IPS DF 19.7 (cell line): ENCODE data around the gene GNG12.
"Not testable (repeated sequence)": the region's sequence is repeated elsewhere in the genome, so short reads cannot be mapped to it uniquely, and the experiment has no call there.

ENCODE experiments used
- DNase-seq: peaks from one replicate; pipeline ENCODE4 v3.0.0-alpha.2; 2013; ENCODE audit warnings: low read depth, low spot score

The GNG12 gene

DNA sequence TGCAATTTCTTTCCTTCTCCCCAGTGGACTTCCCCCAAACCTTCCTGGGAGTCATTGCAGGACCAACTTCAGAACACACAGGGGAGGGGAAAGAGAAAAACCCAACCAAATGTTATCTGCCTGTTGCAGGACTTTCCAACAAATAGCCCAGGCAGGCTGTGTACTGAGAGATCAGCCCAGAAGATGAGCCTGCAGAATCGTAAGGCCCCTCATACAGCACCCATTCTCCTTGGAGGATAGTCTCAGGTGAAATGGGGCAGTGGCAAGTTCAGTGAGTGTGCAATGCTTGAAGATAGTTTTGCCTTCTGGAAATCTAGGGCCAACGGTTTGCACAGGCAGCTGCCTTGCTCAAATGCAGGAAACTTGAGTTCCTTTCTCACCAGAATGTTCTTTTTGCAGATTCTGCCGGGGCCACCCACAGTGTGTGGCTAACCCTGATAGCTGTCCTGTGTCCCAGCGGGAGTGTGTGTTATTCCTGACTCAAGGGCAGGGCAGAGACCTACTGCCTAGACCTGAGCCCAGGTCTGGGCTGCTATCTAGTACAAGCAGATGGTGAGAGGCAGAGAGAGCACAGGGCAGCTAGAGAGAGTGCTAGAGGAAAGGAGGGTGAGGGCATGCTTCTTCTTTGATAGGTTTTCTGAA, 99.5 kb downstream of the GNG12 start:
- no peak for DNase-seq

DNA sequence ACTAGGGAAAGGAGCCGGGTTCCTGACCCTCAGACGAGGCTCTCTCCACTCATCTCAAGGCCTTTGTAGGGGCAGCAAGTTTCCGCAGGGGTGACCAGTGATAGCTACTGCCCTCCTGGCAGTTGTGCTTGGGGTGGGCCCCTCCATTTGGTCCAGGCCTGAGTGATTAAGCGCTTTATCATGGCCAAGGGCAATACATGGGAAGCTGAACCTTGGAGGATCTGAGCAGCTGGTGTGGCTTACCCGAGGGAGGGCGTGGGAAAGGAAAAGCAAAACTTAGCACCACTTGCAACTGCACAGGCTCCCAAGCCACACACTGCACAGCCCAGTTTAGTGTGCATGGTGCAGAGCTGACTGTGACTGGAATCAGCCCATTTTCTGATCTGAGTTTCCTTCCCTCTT, 100.5 kb downstream of the GNG12 start:
- no peak for DNase-seq

DNA sequence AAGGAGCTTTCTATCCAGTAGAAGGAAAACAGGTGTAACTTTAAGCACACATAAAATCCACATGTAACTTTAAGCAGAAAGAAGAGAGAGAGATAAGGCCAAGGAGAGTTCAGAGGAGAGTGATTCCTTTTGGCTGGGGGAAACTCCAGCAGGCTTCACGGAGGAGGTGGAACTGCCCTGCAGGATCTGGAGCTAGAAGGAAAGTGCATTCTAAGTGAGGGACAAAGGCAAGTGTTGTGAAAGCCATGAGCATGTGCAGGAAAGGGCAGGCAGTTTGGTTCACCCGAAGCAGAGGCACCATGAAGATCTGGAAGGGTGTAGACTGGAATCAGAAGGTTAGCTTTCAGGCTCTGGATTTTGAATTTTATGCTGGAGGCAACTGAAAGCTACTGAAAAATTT, 101.9 kb downstream of the GNG12 start:
- no peak for DNase-seq

DNA sequence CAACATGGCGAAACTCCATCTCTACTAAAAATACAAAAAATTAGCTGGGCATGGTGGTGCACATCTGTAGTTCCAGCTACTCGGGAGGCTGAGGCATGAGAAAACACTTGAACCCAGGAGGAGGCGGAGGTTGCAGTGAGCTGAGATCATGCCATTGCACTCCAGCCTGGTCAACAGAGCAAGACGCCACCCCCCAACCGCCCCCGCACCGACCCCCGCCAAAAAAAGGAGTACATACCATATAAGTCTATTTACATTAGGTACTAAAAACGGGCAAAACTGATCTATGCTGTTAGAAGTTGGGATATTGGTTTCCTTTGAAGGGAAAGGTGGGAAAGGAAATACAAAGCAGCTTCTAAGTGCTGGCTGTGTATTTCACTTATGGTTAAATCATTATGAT, 103.0 kb downstream of the GNG12 start:
- not testable (repeated sequence) for DNase-seq

DNA sequence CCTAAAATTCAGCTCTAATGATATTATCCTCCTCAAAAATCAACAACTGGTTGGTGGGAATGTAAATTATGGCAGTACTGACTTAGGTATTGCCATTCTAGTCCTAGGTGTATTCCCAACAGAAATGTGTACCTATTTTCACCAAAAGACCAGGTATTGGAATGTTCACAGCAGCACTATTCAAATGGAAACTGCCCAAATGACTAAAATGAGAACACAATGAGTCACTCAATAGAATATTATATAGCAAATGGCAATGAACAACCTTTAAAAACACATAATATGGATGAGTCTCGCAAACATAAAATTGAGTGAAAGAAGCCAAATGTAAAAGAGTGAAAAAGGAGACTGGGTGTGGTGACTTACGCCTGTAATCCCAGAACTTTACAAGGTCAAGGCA, 103.4 kb downstream of the GNG12 start:
- no peak for DNase-seq

DNA sequence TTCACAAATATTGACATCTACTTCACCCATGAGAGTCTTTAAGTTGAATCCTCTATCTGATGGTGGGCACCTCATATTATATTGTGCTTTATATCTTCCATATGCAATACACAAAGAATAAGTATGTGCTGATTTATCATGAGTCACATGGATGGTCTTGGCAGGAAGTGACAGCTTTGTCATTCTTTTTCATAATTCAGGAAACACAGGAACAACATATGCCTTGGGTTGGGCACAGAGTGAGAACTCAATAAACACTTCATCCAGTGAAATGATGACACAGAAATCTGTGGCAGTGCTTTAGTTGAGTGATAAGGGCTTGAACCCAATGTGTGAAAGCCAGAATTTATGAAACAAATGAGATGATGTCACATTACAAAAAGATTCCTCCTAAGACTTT, 107.0 kb downstream of the GNG12 start:
- no peak for DNase-seq

DNA sequence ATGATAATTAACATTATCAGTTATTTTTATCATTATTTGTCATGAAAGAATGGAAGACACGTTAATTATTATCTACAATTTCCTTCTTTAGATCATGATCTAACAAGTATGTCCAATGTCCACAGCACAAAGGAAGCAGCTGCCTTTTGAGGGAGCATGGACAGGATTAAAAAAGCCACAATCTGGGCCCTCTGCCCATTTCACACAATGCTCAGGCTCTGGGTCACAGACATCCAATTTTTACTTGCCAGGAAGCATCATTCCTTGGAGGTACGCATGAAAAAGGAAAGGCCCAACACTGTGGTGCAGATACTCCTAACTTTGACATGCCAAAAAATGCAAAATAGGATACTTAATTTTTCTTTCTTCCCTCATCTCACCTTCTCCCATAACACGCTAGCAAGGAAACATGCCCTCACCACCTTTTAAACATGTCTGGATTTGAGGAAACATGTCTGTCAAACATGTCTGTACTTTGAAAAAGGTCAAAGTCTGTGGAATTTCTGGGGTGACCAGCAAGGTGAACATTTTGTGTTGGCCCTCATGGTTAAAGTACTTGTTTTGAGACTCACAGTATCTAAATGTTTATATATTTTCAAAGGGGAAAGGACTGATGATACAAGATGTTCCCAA, 108.2 kb downstream of the GNG12 start:
- no peak for DNase-seq

DNA sequence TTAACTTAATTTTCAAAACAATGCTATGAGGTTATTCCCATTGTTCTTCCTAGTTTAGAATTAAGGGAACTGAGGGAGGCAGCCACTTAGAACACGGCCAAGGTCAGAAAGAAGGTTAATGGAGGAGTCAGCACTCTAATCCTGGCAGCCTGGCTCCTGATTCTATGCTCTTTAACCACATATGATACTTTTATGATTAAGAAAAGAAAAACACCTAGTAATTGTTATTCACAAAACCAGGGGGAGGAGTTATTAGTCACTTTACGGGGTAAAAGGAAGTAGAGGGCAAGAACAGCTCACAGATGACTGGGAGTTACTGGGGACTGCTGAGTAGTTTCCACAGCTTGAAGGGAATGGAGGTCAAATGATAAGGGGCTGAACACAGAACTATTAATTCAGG, 109.6 kb downstream of the GNG12 start:
- no peak for DNase-seq

DNA sequence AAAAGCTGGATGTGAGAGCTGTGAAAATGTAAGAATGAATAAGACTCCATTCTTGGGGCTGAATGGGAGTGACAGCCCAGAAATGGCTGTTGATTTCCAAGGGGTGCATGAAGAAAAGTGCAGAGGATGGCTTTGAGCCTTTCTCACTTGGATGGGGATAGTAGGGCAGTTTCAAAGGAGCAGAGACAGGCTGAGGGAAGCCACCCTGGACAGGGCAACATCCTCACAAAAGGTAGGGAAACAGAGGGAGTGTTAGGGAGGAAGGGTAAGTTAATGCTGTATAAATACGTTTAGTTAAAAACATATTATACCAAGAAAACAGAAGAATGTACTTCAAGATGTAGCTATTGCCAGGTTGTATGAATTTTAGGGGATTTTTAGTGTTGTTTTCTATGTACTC, 110.1 kb downstream of the GNG12 start:
- no peak for DNase-seq

DNA sequence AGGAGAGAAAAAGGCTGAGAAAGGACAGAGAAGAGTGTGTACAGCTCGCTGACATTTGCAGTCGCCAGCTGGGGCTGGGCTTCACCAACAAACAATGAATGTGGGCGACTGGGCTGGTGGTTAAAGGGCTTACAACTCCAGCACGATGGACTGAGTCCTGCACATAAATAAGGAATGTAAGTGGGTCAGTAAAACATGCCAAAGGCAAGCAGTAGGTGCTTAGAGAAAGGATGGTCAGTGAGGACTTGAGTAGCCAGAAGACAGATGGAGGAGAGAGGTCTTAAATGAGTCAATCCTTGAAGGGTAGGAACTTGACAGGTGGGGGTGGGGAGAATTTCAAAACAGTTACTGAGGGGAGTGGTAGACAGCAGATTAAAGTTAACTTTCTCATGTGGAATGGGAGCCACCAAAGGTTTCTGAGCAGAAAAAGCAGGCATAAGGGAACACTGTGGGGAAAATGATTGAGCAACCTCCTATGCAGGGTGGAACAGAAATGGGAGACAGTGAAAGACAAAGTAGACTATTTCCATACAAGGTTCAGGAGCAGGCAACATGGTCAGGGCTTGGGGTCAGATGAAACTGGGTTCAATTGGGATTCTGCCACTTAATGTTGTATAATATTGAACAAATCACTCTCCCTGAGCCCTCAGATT, 110.8 kb downstream of the GNG12 start:
- DNase-seq = no peak

DNA sequence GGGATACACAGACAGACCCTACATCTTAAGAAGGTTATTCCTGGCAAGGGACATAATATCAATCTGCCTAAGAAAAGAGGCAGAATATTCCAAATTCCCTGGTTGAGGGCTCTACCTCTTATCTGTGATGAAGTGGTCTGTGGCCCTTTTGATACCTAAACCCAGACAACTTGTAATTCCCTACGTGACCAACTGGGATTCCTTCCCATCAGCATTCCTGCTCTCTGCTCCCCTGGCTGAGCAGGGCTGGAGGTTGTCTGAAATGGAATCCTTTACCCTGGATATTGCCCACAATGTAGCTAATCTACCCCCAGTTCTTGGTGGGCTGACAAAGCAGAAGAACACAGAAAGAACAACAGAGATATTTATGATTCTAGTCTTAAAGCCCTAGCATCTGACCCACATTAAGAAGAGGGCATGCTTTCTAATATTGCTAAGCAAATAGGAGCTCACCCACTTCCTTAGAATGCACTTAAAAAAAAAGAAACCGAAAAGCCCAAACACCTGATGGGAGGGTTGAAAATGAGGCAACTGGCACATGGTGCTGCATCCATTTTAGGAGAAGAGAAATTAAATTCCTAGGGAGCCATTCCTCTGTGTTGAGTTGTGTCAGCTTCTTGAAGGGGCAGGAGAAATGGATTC, 111.5 kb downstream of the GNG12 start:
- no peak for DNase-seq

DNA sequence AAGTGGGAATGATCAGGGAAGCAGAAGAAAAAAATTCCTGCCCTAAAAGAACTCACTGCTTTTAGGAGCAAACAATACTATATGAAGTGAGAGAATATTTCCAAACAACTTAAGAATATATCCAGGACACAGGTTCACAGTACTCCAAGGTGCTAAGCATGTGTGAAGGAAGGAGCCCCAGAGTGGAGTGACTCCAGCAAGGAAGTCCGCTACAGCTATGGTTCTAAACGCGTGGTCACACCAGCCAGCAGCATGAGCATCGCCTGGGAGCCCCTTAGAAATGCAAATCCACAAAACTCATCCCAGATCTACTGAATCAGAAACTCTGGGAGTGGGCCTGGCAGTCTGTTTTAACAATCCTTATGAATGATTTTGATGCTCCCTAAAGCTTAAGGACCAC, 112.2 kb downstream of the GNG12 start:
- DNase-seq = no peak

DNA sequence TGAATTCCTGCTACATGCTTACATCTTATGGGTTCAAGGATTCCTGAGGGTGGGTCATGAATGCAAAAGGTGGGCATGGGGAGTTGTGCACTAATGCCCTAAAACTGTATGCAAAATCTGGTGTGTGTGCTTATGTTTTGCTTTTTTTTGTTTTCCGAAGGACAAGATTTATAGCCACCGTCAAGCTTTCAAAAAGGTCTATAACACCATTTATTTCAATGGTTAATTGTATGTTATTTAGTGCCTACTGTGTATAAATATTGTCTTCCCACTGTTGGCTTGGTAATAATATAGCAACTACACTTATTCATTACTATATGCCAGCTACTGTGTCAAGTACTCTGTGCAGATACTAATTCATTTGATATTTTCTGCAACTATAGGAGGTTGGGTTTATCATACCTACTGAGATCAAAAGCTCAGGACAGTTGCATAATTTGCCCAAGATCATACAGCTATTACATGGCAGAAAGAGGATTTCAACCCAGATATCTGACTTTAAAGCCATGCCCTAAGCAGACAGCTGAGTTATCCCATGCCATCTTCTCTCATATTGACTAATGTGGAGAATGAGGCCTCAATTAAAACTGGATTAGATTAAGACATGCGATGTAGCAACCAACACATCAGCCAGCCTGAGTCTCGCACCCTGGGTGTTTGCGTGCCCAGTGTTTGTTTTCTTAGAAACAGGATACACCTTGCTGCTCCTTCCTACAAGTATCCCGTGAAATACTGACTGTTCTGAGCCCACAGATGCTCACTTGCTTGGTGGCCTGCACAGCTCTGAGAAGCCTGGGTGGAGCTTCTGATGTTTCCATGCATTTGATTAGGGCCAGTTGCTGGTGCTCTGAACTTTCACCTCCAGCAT, 113.7 kb downstream of the GNG12 start:
- no peak for DNase-seq

DNA sequence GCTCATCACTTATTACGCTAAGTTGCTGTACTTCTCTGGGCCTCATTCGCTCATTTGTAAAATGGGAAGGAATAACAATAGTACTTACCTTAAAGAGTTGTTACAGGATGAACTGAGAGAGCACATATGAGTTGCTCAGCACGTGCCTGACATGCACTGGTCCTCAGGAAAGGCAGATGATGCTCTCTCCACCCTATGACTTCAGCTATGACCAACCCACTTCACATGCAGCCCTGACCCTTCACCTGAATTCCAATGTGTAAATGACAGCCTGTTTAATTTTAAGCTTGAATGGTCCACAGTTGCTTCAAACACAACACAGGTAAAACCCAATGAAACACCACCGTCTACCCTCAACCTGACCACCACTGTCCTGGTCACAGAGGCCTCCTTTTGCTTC, 115.4 kb downstream of the GNG12 start:
- DNase-seq = no peak

DNA sequence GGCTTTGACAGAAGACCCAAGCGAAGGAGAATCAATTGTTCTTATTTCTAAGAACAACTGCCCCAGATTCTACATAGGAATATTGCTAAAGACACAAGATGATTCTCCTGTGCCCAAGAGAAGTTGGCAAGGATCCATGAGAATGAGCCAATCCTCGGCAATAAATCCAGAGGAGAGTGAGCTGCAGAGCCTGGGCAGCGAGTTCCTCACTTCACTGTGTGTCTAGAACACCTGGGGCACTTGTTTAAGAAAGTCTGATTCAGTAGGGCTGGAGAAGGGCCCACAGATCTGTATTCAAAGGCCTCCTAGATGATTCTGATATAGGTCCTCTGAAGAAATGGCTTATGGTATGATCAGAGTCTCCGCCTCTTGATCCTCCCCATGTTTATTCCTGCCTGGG, 116.5 kb downstream of the GNG12 start:
- no peak for DNase-seq

DNA sequence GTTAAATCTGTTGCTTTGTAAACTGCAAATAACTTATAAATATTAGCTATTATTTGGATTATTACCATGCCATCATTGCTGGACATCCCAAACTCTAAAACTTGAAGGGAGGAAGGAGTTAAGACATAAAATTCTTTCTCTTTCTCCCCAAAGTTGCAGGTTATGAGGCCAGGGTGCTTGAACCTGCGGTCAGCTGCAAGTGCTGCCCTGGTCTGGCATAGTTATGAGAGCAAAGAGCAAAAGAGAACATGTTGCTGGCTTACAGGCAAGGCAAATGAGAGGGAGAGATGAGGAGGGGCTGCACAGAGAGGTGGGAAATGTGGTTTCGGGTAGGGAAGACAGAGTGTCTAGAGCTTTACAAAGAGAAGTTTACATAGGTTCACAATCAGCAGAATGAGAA, 117.4 kb downstream of the GNG12 start:
- DNase-seq = no peak

DNA sequence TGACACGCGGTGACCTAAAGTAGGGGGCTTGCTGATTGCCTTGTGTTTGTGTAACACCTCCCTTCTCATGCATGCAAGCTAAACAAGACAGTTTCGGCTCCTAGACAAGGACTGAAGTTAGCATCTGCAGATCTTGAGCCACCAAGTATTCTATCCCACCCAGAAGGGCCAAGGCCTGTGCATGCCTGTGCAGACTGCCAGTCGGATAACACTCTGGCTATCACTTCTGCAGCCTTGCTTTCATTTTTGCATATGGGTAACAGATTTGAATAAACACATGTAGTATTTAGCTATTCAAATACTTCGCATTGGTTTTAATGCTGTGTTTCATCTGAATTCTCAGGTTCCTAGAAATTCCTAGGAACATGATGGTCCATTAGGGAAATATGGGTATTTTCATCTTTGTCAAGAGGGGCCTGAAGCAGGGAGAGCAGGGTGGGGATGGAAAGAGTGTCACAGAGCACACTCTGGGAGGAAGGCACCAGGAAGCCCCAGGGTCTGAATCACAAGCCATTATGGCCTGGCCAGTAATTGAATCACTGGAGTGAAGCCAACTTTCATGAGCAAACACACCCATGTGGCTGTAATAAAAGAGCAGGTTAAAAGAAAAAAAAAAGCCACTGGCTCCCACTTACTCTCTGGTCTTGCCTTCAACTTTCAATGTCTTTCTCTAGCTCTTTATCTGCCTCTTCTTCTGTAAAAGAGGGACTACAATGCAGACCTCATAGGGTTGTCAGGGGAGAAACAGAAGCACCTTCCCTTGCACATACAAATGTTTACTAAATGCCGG, 120.0 kb downstream of the GNG12 start:
- no peak for DNase-seq

DNA sequence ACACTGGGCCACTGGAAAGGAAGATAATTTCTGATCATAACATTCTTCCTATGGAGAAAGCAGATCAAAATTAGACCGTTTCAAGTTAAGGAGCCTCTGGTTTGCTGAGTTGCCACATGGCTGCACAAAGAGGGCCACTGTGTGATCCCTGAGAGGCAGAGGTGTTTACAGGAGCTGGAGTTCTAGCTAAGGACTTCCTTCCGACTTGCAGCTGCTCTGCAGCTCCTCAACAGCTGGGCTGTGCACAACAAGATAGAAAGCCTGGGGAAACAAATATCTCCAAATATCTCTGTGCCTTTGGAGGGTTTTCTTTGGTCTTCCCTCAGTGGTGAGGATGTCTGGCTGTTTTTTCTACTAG, 121.4 kb downstream of the GNG12 start:
- no peak for DNase-seq

DNA sequence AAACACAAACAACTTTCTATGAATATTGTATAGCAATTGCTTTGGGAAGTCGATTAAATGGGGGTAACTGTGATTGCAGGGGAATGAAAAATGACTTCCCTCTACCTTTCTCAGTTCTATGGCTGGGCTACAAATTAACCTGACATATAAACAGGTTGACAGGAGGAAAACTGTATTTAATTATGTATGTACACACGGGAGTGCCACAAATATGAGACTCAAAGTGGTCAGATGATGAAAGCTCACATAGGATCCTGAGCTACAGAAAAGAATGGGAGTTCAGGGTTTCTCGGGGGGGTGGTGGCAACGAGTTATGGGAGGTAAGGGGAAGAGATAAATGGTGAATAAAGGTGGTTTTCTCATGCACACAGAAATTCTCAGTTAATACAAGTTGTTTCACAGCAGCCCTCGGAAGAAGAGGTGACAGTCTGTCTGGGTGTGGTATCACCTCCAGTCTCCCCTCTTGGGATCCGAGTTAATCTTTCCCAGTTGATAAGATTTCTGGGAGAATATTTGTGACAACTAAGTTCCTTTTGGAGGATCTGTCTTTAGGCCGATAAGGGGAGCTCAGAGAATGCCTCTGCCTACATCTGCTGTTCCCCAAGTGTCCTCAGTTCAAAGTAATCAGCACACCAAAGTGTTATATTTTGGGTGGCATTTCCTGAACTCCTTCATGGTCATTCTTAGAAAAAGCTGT, 122.0 kb downstream of the GNG12 start:
- DNase-seq = no peak

DNA sequence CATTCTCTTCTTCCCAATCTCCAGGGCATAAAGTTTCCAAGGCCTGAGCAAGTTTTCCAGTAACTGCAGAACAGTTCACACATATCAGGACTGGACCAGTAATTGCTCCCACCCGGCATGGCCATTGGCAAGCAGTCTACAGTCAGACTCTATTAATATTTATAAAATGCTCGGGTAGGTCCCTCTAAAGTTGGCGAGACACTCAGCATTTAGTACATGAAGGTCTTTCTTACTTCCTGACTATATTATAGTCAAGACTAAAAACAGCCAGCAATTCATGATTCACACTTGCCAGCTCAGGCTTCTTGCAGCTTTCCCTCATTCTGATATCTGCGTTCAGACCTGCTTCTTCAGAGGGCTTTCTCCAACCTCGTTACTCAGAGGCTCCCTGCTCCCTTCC, 122.8 kb downstream of the GNG12 start:
- DNase-seq = no peak

DNA sequence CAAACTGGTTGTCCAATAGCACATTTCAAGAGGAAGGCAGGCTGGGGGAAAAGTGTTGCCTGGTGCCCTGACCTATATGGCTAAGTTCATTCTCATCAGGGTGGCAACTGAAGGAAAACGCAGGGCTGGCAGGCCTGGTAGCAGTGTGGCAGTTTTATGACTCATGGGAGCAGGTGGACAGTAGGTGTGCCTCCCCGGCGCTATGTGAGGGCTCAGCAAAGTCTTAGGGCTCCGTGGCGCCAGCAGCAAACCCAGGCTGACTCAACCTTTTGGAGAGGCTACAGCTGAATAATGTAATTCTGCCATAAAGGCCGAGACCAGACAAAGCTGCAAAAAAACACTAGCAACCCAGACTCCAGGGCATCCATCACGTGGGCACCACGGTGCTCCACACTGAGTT, 124.7 kb downstream of the GNG12 start:
- no peak for DNase-seq
